Measurements from ENCODE around the gene KIF4A.

Gene KIF4A

GRCh38 chrX:70456256-70456655 is 166.4 kb downstream of the KIF4A start:
- peaks cover 7% of the 10 kb centered on the region for H3K9me3 ChIP-seq
- peak overlapping the region; percentile 82 for H3K9ac ChIP-seq
- H3K36me3 ChIP-seq: peaks cover 29% of the 10 kb centered on the region
- peaks cover 29% of the 10 kb centered on the region for H3K27me3 ChIP-seq
- no peak overlapping the region for H3K27ac ChIP-seq
- H3K4me1 ChIP-seq: peaks cover 27% of the 10 kb centered on the region
- peak overlapping the region; percentile 71 for H3K4me3 ChIP-seq
- peak overlapping the region; percentile 84 for H3K4me2 ChIP-seq
- no peaks in the 10 kb centered on the region for H4K20me1 ChIP-seq
- no peak for TF ChIP-seq Cebpa-rat (IDR thresholded peaks at IDR 0.05)

- H3K4me3 ChIP-seq: no peak overlapping the region
- H3K27me3 ChIP-seq: peaks cover 41% of the 10 kb centered on the region
- H4K20me1 ChIP-seq: no peaks in the 10 kb centered on the region
- H3K4me1 ChIP-seq: peaks cover 10% of the 10 kb centered on the region
- no peak overlapping the region for H3K4me2 ChIP-seq
- H3K9ac ChIP-seq: no peak overlapping the region
- no peak overlapping the region for H3K27ac ChIP-seq
- no peak for TF ChIP-seq Cebpa-rat (IDR thresholded peaks at IDR 0.05)
- peaks cover 45% of the 10 kb centered on the region for H3K36me3 ChIP-seq
- H3K9me3 ChIP-seq: peaks cover 17% of the 10 kb centered on the region
Measured at GRCh38 chrX:70461026-70461425, 171.1 kb downstream of the KIF4A start.

GRCh38 chrX:70464051-70464450 is 174.1 kb downstream of the KIF4A start:
- no peak for TF ChIP-seq Cebpa-rat (IDR thresholded peaks at IDR 0.05)

GRCh38 chrX:70466968-70467367 is 177.1 kb downstream of the KIF4A start:
- H3K36me3 ChIP-seq: peaks cover 35% of the 10 kb centered on the region
- H4K20me1 ChIP-seq: peaks cover 19% of the 10 kb centered on the region; the same call in 1 of the 2 replicates
- H3K27me3 ChIP-seq: peaks cover 32% of the 10 kb centered on the region; the same call in 1 of the 2 replicates
- no peak overlapping the region for H3K27ac ChIP-seq
- peaks cover 16% of the 10 kb centered on the region for H3K4me1 ChIP-seq
- no peak overlapping the region for H3K4me3 ChIP-seq
- H3K9me3 ChIP-seq: peaks cover 8% of the 10 kb centered on the region; the same call in 1 of the 2 replicates
- TF ChIP-seq Cebpa-rat (IDR thresholded peaks at IDR 0.05): no peak
- no peak overlapping the region for H3K9ac ChIP-seq
- H3K4me2 ChIP-seq: no peak overlapping the region

More at GRCh38 chrX:70464051-70464450, 174.1 kb downstream of the KIF4A start:
- Histone ChIP-seq H3K9ac (no peak overlapping the region), H3K4me2 (no peak overlapping the region), H3K27me3 (peaks cover 30% of the 10 kb centered on the region; the same call in 1 of the 2 replicates), H3K4me1 (no peaks in the 10 kb centered on the region), H3K9me3 (peaks cover 17% of the 10 kb centered on the region), H3K4me3 (no peak overlapping the region), H4K20me1 (no peaks in the 10 kb centered on the region), H3K27ac (no peak overlapping the region), H3K36me3 (peaks cover 57% of the 10 kb centered on the region)

GRCh38 chrX:70468709-70469108 is 178.8 kb downstream of the KIF4A start:
- Histone ChIP-seq H3K9me3 (peaks cover 8% of the 10 kb centered on the region; the same call in 1 of the 2 replicates), H3K27me3 (peaks cover 35% of the 10 kb centered on the region), H3K9ac (no peak overlapping the region), H3K4me1 (peaks cover 16% of the 10 kb centered on the region), H3K4me2 (no peak overlapping the region), H3K4me3 (no peak overlapping the region), H3K36me3 (peaks cover 30% of the 10 kb centered on the region), H3K27ac (no peak overlapping the region), H4K20me1 (peaks cover 20% of the 10 kb centered on the region; the same call in 1 of the 2 replicates)
- TF ChIP-seq Cebpa-rat (IDR thresholded peaks at IDR 0.05): no peak

All from BLaER1 (cell line).